ENCODE results near the gene RBPJ. TPM values are rescaled to one million over a fixed set of nuclear protein-coding genes. Genes with fewer than 3 reads are reported as not detected.

The RBPJ gene
- 33.2 and 39.9 TPM in 2 replicates for total RNA-seq (2014; rRNA removed; shearing (Covaris generic))
- 61.1 and 61.4 TPM in 2 replicates for total RNA-seq (2022)
- Bru-seq, nascent RNA: percentile 82 among the genes with signal in this experiment
- BruChase-seq, experiment 1, labeled RNA remaining after a 6-hour chase: percentile 83 among the genes with signal in this experiment
- percentile 86 among the genes with signal in this experiment for BruChase-seq, experiment 2, labeled RNA remaining after a 2-hour chase
- long read RNA-seq, full-length matches to known transcripts: 60 of 108 reads
- long read RNA-seq, partial matches to known transcripts: 7 of 108 reads
- long read RNA-seq, other reads (novel, unspliced or antisense): 41 of 108 reads

DNA sequence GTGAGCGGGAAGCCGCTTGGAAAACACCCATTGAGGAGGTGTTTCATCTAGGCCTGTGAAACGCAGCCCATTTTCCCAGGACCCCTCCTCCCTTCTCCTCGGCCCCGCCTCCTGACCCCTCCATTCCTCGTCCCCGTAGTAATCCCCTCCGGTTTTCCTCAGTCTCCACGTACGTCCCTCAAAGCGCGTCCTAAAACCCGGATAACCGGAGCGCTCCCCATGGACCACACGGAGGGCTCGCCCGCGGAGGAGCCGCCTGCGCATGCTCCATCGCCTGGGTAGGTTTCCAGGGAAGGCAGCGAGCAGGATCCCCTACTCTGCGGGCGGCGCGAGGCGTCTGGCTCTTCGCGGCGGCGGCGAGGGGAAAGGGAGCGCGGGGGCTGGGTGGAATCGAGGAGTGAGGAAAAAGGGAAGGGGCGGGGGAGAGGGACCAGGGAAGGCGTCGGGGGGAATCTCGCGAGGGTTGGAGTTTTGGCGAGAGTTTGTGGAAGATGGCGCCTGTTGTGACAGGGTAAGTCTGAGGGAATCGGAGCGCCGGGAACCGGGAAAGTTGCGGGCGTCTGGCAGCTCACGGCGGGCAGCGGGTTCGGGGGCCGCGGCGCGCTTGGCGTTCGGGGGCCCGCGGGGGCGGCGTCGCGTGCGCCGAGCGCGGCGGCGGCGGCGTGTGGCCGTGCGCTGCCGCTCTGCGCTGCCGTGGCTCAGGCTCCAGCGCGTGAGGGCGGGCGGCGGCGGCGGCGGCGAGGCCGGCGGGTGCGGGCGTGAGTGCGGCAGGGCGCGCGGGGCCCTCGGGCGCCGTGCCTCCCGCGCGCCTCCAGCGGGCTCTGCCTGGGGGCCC is at the start of gene RBPJ:
Gene RBPJ (plus strand): TSS at position 477 of the 835 bp plus-strand sequence. CDS start 15 bp downstream, at position 492.
- Histone ChIP-seq H3K9me2 (ENCODE audit: insufficient read depth, low read length) (no peaks in the 10 kb centered on the region), H3K4me3 (ENCODE audit: low read depth, low read length, poor library complexity, severe bottlenecking) (peak within 1 kb of the TSS; percentile 96), H3K79me2 (ENCODE audit: insufficient read depth, low read depth, low read length) (peaks cover 45% of the 10 kb centered on the region), H3K4me1 (ENCODE audit: insufficient read depth, low read length, poor library complexity, severe bottlenecking) (peaks cover 23% of the 10 kb centered on the region), H3K36me3 (ENCODE audit: insufficient read depth, low read length) (no peaks in the 10 kb centered on the region), H4K20me1 (ENCODE audit: insufficient read depth, low read length) (peaks cover 27% of the 10 kb centered on the region), H3K9me3 (ENCODE audit: low read length) (0 out of 2 replicates have a peak, but pooled peaks cover 6% of the 10 kb centered on the region), H3K4me2 (ENCODE audit: low read length) (peak within 1 kb of the TSS; percentile 93), H2AFZ (ENCODE audit: low read length) (peak within 1 kb of the TSS; percentile 85), H3K27ac (ENCODE audit: low read depth, low read length, poor library complexity, severe bottlenecking) (peak within 1 kb of the TSS; percentile 82)
- TF ChIP-seq EZH2phosphoT487 (IDR thresholded peaks at IDR 0.05; ENCODE audit: borderline replicate concordance, low read depth, low read length): no peak
- no peak for TF ChIP-seq CTCF (conservative IDR thresholded peaks at IDR 0.05; ENCODE audit: low read length)
- intact Hi-C loops (cut with micrococcal nuclease; ENCODE audit: unreplicated experiment): loop anchor here (5.0 to 10.0 kb wide), 7 partner anchors 262 to 694 kb away; partner anchors contain the start of genes SMIM20 and TBC1D19
- ChIA-PET CTCF (ENCODE audit: unreplicated experiment) (interaction anchor here (0.6 kb wide), 1 partner anchor 442 kb away, joined by 4 read pairs; no protein-coding TSS in a partner anchor), POLR2A (interaction anchor here (0.5 to 0.9 kb wide), 2 partner anchors 9 to 49 kb away, joined by 3 to 4 read pairs; no protein-coding TSS in a partner anchor)
- DNase-seq (ENCODE audit: low spot score): peak; percentile 85
- no TSS peak for BruUV-seq (replicated peaks)

- intact Hi-C loops (cut with micrococcal nuclease; ENCODE audit: unreplicated experiment): no loop called here
- Histone ChIP-seq H3K27ac (ENCODE audit: low read depth, low read length, poor library complexity, severe bottlenecking) (no peak overlapping the region), H2AFZ (ENCODE audit: low read length) (no peak overlapping the region), H3K36me3 (ENCODE audit: insufficient read depth, low read length) (no peaks in the 10 kb centered on the region), H3K9me2 (ENCODE audit: insufficient read depth, low read length) (no peaks in the 10 kb centered on the region), H3K4me1 (ENCODE audit: insufficient read depth, low read length, poor library complexity, severe bottlenecking) (no peaks in the 10 kb centered on the region), H4K20me1 (ENCODE audit: insufficient read depth, low read length) (no peaks in the 10 kb centered on the region), H3K4me2 (ENCODE audit: low read length) (no peak overlapping the region), H3K4me3 (ENCODE audit: low read depth, low read length, poor library complexity, severe bottlenecking) (no peak overlapping the region), H3K79me2 (ENCODE audit: insufficient read depth, low read depth, low read length) (no peaks in the 10 kb centered on the region), H3K9me3 (ENCODE audit: low read length) (no peaks in the 10 kb centered on the region)
- BruUV-seq (replicated peaks): no TSS peak
- no peak for DNase-seq (ENCODE audit: low spot score)
- TF ChIP-seq EZH2phosphoT487 (IDR thresholded peaks at IDR 0.05; ENCODE audit: borderline replicate concordance, low read depth, low read length) (no peak), CTCF (conservative IDR thresholded peaks at IDR 0.05; ENCODE audit: low read length) (no peak)
- ChIA-PET CTCF (ENCODE audit: unreplicated experiment) (no interaction called here), POLR2A (no interaction called here)
These were observed 49.1 kb upstream of the RBPJ start for GRCh38 chr4:26271703-26272102.
